Retinal pigment epithelial cell (primary cell): ENCODE measurements around the gene SDK1.
"Not testable (repeated sequence)": the region's sequence is repeated elsewhere in the genome, so short reads cannot be mapped to it uniquely, and the experiment has no call there.

Source experiments
- DNase-seq: peaks from one replicate; pipeline ENCODE4 v3.0.0-alpha.2; 2010; ENCODE audit warnings: low read depth
- H3K4me3 ChIP-seq: 2 replicates; pipeline ENCODE4 v1.5.1; 2011; ENCODE audit warnings: mild to moderate bottlenecking, low read length, control low read depth, moderate library complexity
- CTCF ChIP-seq: conservative IDR thresholded peaks from 2 replicates; pipeline ENCODE4 v1.5.1; 2011; ENCODE audit warnings: low read depth, low read length, control low read depth, inconsistent platforms

SDK1 gene

GRCh38 chr7:4236389-4236788 lies 935.3 kb downstream of the SDK1 start:
- no peak for DNase-seq
- TF ChIP-seq CTCF = no peak

GRCh38 chr7:4236873-4237272 lies 935.8 kb downstream of the SDK1 start:
- DNase-seq, H3K4me3 ChIP-seq: not testable (repeated sequence)

More at GRCh38 chr7:4236389-4236788, 935.3 kb downstream of the SDK1 start:
- H3K4me3 ChIP-seq = no peak overlapping the region

- H3K4me3 ChIP-seq = no peak overlapping the region
- TF ChIP-seq CTCF = no peak
- DNase-seq = peak; percentile 12
Measured at GRCh38 chr7:4237296-4238235, 936.5 kb downstream of the SDK1 start.

GRCh38 chr7:4238861-4239260 lies 937.8 kb downstream of the SDK1 start:
- DNase-seq = no peak
- no peak overlapping the region for H3K4me3 ChIP-seq
- no peak for TF ChIP-seq CTCF

GRCh38 chr7:4240042-4240441 lies 939.0 kb downstream of the SDK1 start:
- H3K4me3 ChIP-seq = no peak overlapping the region
- no peak for TF ChIP-seq CTCF
- DNase-seq = no peak

GRCh38 chr7:4240520-4241303 lies 939.7 kb downstream of the SDK1 start:
- TF ChIP-seq CTCF = no peak
- no peak overlapping the region for H3K4me3 ChIP-seq
- no peak for DNase-seq

- no peak for TF ChIP-seq CTCF
- DNase-seq = no peak
- H3K4me3 ChIP-seq = no peak overlapping the region
Measured at GRCh38 chr7:4241304-4241612, 940.2 kb downstream of the SDK1 start.
